Lower lobe of right lung (tissue), 2 donors: ENCODE measurements around the gene JADE2. TPM values are rescaled to one million over a fixed set of nuclear protein-coding genes. Genes with fewer than 3 reads are reported as not detected.

ENCODE experiments used
- ATAC-seq, 2 donors: fragments of 200-7000 bp; cut with Tn5 transposase; one replicate each; pipeline ENCODE4 v1.9.1; 2020 to 2022; ENCODE audit warnings: mild to moderate bottlenecking in 2 of 2, moderate library complexity in 2 of 2
- DNase-seq: peaks from one replicate; pipeline ENCODE4 v3.0.0-alpha.2; 2020
- H3K27ac ChIP-seq: fragments of 200-600 bp; one replicate; pipeline ENCODE4 v1.8.0; 2022
- H3K27me3 ChIP-seq: fragments of 200-600 bp; one replicate; pipeline ENCODE4 v1.8.0; 2022; ENCODE audit warnings: low read depth
- H3K36me3 ChIP-seq: fragments of 200-600 bp; one replicate; pipeline ENCODE4 v1.8.0; 2022; ENCODE audit warnings: mild to moderate bottlenecking
- H3K4me1 ChIP-seq: fragments of 200-600 bp; one replicate; pipeline ENCODE4 v1.8.0; 2022
- H3K4me3 ChIP-seq: fragments of 200-600 bp; one replicate; pipeline ENCODE4 v1.8.0; 2022; ENCODE audit warnings: mild to moderate bottlenecking
- H3K9me3 ChIP-seq: fragments of 200-600 bp; one replicate; pipeline ENCODE4 v1.8.0; 2022
- intact Hi-C: fragments of 100-400 bp; cut with DNase I; formaldehyde crosslinking; loops from one replicate; pipeline ENCODE4 v1.11.0; 2022
- total RNA-seq: library from RNA; stranded (reverse); fragmentation: NEBNext Ultra II Directional; extraction: Animal tissue kit (Norgen Biotek cat#: 25700); gene quantifications from one replicate; pipeline ENCODE4 v1.2.1, GENCODE V29; 2021
- TF ChIP-seq, protein P1 (sequence below): fragments of 200-600 bp; IDR thresholded peaks from one replicate; pipeline ENCODE4 v1.8.0; 2022; ENCODE audit warnings: antibody characterized with exemption, mild to moderate bottlenecking
- donor health status: DM: no; HTN: yes; CAD: no; lungs with severe emphysema.

Gene JADE2
- total RNA-seq, 1 donor from 2014 or later: 79.4 TPM

DNA sequence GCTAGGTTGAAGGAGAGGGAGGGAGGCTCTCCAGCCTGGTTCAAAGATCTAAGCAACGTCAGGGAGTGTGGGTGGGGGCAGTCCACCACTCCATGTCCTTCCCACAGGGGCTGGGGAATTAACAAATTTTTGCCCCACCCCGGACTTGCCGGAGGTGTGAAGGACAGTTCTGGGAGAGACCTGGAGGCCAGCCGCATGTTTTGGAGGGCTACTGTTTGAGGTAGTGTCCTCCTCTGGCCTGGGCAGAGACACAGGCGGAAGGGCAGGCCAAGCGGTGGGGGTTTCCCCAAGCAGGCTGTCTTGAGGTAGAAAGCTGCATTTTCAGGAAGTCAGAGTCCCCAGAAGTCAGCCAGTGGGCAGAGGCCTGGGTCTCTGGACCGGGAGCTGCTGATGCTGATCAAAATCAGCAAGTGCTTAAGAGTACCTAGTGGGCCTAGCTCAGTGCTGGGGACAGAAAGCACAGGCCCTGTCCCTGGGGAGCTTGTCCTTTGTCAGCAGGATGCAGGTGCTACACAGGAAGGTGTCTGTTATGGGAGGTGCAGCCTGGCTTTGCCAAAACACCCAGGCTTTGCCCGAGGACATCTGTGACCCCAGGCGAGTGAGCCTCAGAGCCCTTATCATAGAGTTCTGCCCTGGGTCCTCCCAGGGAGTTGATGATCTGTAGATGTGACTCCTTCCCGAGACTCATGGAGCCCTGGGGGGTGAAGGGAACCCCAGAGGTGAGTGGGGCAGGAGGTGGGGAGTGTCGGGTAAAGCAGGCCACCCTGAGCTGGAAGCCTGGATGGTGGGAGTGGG is 18.5 kb downstream of the JADE2 start:
- H3K27ac ChIP-seq: no peak overlapping the region
- no peaks in the 10 kb centered on the region for H3K27me3 ChIP-seq
- no peaks in the 10 kb centered on the region for H3K9me3 ChIP-seq
- H3K4me1 ChIP-seq: peaks cover 66% of the 10 kb centered on the region
- DNase-seq: peak; percentile 51
- ATAC-seq: no peak
- H3K36me3 ChIP-seq: peaks cover 95% of the 10 kb centered on the region
- TF ChIP-seq, protein P1, sequence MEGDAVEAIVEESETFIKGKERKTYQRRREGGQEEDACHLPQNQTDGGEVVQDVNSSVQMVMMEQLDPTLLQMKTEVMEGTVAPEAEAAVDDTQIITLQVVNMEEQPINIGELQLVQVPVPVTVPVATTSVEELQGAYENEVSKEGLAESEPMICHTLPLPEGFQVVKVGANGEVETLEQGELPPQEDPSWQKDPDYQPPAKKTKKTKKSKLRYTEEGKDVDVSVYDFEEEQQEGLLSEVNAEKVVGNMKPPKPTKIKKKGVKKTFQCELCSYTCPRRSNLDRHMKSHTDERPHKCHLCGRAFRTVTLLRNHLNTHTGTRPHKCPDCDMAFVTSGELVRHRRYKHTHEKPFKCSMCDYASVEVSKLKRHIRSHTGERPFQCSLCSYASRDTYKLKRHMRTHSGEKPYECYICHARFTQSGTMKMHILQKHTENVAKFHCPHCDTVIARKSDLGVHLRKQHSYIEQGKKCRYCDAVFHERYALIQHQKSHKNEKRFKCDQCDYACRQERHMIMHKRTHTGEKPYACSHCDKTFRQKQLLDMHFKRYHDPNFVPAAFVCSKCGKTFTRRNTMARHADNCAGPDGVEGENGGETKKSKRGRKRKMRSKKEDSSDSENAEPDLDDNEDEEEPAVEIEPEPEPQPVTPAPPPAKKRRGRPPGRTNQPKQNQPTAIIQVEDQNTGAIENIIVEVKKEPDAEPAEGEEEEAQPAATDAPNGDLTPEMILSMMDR: no peak
- H3K4me3 ChIP-seq: no peak overlapping the region
- intact Hi-C loops: no loop called here

DNA sequence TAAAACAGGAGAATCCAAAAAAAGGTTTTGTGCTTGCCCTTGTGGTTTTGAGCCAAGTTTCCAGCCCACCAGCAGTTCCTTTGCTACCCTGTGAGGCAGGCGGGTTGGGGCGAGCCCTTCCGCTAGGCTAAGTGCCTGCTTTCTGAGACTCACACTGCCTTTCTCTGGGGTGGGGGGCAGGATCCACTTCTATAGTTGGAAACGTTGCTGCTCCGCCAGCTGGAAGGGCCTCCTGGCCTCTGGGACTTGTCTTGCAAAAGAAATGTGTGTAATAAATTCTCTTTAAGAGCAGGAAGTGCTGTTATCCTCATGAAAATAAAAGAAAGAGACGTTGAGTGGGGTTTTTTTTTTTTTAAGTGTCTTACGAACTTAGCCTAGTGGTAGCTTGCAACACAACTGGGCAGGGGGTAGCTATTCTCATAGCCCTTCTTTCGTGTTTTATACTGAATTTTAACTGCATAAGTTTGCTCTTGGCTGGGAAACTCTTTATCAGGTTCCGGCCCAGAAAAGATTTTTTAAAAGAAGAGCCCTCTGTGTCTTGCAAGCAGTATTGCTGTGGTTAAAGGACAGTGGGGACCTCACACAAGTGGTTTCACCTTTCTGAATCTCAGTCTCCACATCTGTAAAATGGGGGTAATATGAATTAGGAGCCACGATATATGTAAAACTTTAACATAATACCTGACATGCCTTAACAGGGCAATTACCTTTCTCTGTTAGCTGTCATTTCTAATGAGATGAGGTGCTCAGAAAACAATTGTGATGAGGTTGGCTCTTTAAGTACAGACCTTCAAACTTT is 19.8 kb downstream of the JADE2 start:
- no peak overlapping the region for H3K27ac ChIP-seq

DNA sequence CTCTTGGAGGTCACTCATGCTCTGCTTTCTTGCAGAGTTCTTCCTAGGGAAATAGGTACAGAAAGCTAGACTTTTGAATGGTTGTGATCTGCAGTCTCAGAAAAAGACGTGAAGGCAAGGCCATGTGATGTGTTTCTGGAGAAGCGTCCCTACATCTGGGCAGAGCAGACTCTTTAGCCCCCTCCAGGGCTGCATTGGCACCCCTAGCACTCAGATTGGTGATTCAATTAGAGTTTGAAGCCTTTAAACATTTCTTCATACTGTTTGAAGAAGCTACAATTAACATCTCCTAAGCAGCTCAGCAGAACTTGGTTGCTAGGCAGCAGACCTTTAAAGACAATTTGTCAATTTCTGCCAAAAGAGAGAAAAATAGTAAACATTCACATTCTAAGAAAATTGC is 21.6 kb downstream of the JADE2 start:
- peaks cover 92% of the 10 kb centered on the region for H3K36me3 ChIP-seq
- TF ChIP-seq, protein P1: no peak
- ATAC-seq (no peak), DNase-seq (no peak)
- no peaks in the 10 kb centered on the region for H3K9me3 ChIP-seq
- no peaks in the 10 kb centered on the region for H3K27me3 ChIP-seq
- intact Hi-C loops: no loop called here
- no peak overlapping the region for H3K27ac ChIP-seq
- peaks cover 75% of the 10 kb centered on the region for H3K4me1 ChIP-seq
- no peak overlapping the region for H3K4me3 ChIP-seq

More for the DNA sequence above, 19.8 kb downstream of the JADE2 start:
- Histone ChIP-seq H3K9me3 (no peaks in the 10 kb centered on the region), H3K4me1 (peaks cover 77% of the 10 kb centered on the region), H3K4me3 (no peak overlapping the region), H3K27me3 (no peaks in the 10 kb centered on the region), H3K36me3 (peaks cover 96% of the 10 kb centered on the region)
- no peak for DNase-seq
- intact Hi-C loops: no loop called here
- TF ChIP-seq, protein P1: no peak
- ATAC-seq: peak in 1 of 2 donors; percentile 45

DNA sequence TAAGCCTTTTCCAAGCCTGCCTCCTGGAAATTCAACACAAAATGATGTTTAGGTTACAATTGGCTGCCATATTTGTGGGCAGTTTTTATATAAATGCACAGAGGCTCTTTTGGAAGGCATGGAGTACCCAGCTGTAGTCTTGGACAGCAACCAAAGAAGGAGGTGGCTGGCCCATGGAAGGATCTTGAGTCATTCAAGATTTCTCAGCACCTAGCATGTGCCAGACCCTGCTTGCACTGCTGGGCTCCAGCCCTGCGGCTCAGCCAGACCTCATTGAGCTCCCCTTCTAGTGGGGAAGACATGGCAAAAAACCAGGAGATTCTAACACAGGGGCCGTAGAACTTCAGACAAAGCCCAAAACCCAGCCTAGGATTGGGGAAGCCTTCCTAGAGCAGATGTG is 22.1 kb downstream of the JADE2 start:
- peaks cover 92% of the 10 kb centered on the region for H3K36me3 ChIP-seq
- no peaks in the 10 kb centered on the region for H3K27me3 ChIP-seq
- H3K9me3 ChIP-seq: no peaks in the 10 kb centered on the region
- DNase-seq (no peak), ATAC-seq (peak in 1 of 2 donors; percentile 18)
- peaks cover 78% of the 10 kb centered on the region for H3K4me1 ChIP-seq
- TF ChIP-seq, protein P1: no peak
- no peak overlapping the region for H3K27ac ChIP-seq
- H3K4me3 ChIP-seq: no peak overlapping the region
- intact Hi-C loops: no loop called here

DNA sequence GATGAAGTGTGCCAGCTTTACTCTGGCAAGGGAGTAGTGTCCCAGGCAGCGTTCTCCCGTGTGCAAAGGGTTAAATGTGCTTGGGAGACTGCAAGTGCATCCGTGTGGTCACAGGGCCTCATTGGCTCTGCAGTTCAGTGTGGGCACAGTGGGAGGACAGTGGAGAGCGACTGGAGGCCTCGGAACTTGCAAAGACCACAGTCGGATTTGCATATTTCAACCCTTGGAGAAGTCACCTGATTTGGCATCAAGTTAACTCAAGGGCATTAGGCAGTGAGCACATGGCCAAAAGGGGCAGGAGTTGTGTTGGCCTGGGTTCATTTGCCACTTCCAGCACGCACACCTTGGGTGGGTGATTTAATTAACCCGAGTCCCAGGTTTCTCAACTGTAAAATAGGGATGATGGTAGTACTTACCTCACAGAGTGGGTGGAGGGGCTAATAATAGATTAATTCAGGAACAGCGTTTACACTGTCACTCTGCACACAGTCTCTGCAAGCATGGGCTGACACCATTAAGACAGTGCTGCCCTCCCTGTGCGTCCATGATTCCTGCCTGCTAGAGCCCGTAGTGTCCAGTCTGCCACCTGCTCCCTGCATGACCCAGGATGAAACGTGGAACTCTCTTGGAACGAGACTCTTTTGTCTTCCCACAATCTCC is 22.7 kb downstream of the JADE2 start:
- peaks cover 84% of the 10 kb centered on the region for H3K4me1 ChIP-seq
- no peak overlapping the region for H3K27ac ChIP-seq
- H3K4me3 ChIP-seq: no peak overlapping the region
- H3K36me3 ChIP-seq: peaks cover 94% of the 10 kb centered on the region
- ATAC-seq: no peak
- TF ChIP-seq, protein P1: no peak
- H3K27me3 ChIP-seq: no peaks in the 10 kb centered on the region
- no peaks in the 10 kb centered on the region for H3K9me3 ChIP-seq
- no peak for DNase-seq
- intact Hi-C loops: no loop called here
